HepG2 (cell line): ENCODE data around the gene EHD1. TPM values are rescaled to one million over a fixed set of nuclear protein-coding genes. Genes with fewer than 3 reads are reported as not detected.

Experiments
- ETV5 ChIP-seq: IDR thresholded peaks from 2 replicates; pipeline ENCODE4 v1.6.1; 2018; ENCODE audit warnings: missing biosample characterization, missing genetic modification reagents, inconsistent platforms, borderline replicate concordance
- GLMP ChIP-seq: sonication (generic); formaldehyde crosslinking; IDR thresholded peaks from 2 replicates; pipeline ENCODE4 v1.9.0; 2021; ENCODE audit warnings: missing genetic modification reagents, mild to moderate bottlenecking, borderline replicate concordance
- HMGXB3 ChIP-seq: sonication (generic); formaldehyde crosslinking; IDR thresholded peaks from 2 replicates; pipeline ENCODE4 v1.4.0; 2020; ENCODE audit warnings: missing genetic modification reagents, borderline replicate concordance
- HOXD1 ChIP-seq: sonication (generic); formaldehyde crosslinking; IDR thresholded peaks from 2 replicates; pipeline ENCODE4 v1.5.0; 2020; ENCODE audit warnings: missing genetic modification reagents
- MAF1 ChIP-seq: sonication (generic); formaldehyde crosslinking; IDR thresholded peaks from 2 replicates; pipeline ENCODE4 v1.5.0; 2020; ENCODE audit warnings: missing genetic modification reagents, borderline replicate concordance
- NFYB ChIP-seq: sonication (generic); formaldehyde crosslinking; IDR thresholded peaks from 2 replicates; pipeline ENCODE4 v1.4.0; 2020; ENCODE audit warnings: missing genetic modification reagents
- RAD21 ChIP-seq: fragments of 450-650 bp; formaldehyde crosslinking; IDR thresholded peaks from 2 replicates; pipeline ENCODE4 v1.5.0; 2020; ENCODE audit warnings: mild to moderate bottlenecking
- SOX5 ChIP-seq: IDR thresholded peaks from 2 replicates; pipeline ENCODE4 v1.6.1; 2016; ENCODE audit warnings: borderline replicate concordance
- TAF1 ChIP-seq: sonication (generic); formaldehyde crosslinking; IDR thresholded peaks from 2 replicates; pipeline ENCODE4 v1.4.0; 2020; ENCODE audit warnings: missing genetic modification reagents
- TEAD2 ChIP-seq: sonication (generic); formaldehyde crosslinking; IDR thresholded peaks from 2 replicates; pipeline ENCODE4 v1.9.0; 2021; ENCODE audit warnings: missing genetic modification reagents
- UBTF ChIP-seq: sonication (generic); formaldehyde crosslinking; IDR thresholded peaks from 2 replicates; pipeline ENCODE4 v1.4.0; 2020; ENCODE audit warnings: mild to moderate bottlenecking, missing genetic modification reagents
- ZBTB3 ChIP-seq: sonication (generic); formaldehyde crosslinking; IDR thresholded peaks from 2 replicates; pipeline ENCODE4 v1.4.0; 2020; ENCODE audit warnings: low read depth, mild to moderate bottlenecking, moderate library complexity, missing genetic modification reagents, borderline replicate concordance
- ZFP1 ChIP-seq: IDR thresholded peaks from 2 replicates; pipeline ENCODE4 v1.6.1; 2016
- ZFX ChIP-seq: sonication (generic); formaldehyde crosslinking; IDR thresholded peaks from 2 replicates; pipeline ENCODE4 v1.4.0; 2020; ENCODE audit warnings: mild to moderate bottlenecking, low read depth, missing genetic modification reagents, moderate library complexity
- ZNF12 ChIP-seq: sonication (generic); formaldehyde crosslinking; IDR thresholded peaks from 2 replicates; pipeline ENCODE4 v1.5.0; 2020; ENCODE audit warnings: missing genetic modification reagents
- ZNF382 ChIP-seq: sonication (generic); formaldehyde crosslinking; IDR thresholded peaks from 2 replicates; pipeline ENCODE4 v1.5.0; 2020; ENCODE audit warnings: missing genetic modification reagents, mild to moderate bottlenecking, borderline replicate concordance
- ZNF451 ChIP-seq: sonication (generic); formaldehyde crosslinking; IDR thresholded peaks from 2 replicates; pipeline ENCODE4 v1.5.0; 2020; ENCODE audit warnings: mild to moderate bottlenecking, missing genetic modification reagents
- ZSCAN20 ChIP-seq: sonication (generic); formaldehyde crosslinking; IDR thresholded peaks from 2 replicates; pipeline ENCODE4 v1.4.0; 2020; ENCODE audit warnings: missing genetic modification reagents, mild to moderate bottlenecking, borderline replicate concordance
- polyA plus RNA-seq, 8 experiments: library from polyadenylated mRNA; depleted of rRNA in 3 of 8; stranded (reverse) in 7 of 8; unstranded in 1 of 8; fragments of >200 nt; fragmentation: Illumina TruSeq in 4 of 8; extraction: Trizol in 4 of 8; gene quantifications; 2 replicates each; pipeline versions ENCODE4 v1.2.1 to v1.2.3, GENCODE V29; 2011 to 2016; ENCODE audit warnings: low read depth in 4 of 8, missing spikeins in 1 of 8, mixed read lengths in 1 of 8; ENCODE audit not compliant: insufficient read depth in 1 of 8
- total RNA-seq, 5 experiments: library from RNA; depleted of rRNA; stranded (reverse); fragments of >200 nt; fragmentation: Illumina TruSeq; extraction: Trizol; gene quantifications; 2 replicates each; pipeline ENCODE4 v1.2.3, GENCODE V29; 2016; ENCODE audit warnings: low read depth in 1 of 5

The EHD1 gene
- total and polyA plus RNA-seq, 2 of the 13 experiments (the other 11 are each of a cell fraction or from before 2014, with no cell fraction given), result 23.6 to 26.6 TPM

GRCh38 chr11:64842851-64843685 lies 35.4 kb downstream of the EHD1 start (continued):
- TF ChIP-seq MAF1 (CRISPR knock-in tag), result no peak
- TF ChIP-seq GLMP (CRISPR knock-in tag), result no peak
- TF ChIP-seq NFYB (CRISPR knock-in tag), result no peak
- no peak for TF ChIP-seq ZNF382 (CRISPR knock-in tag)
- no peak for TF ChIP-seq ZSCAN20
- peak; percentile 60 for TF ChIP-seq ZFX (CRISPR knock-in tag)
- 0 out of 2 replicates have a peak, but pooled peaks have one; percentile 37 for TF ChIP-seq UBTF (CRISPR knock-in tag)
- no peak for TF ChIP-seq ZBTB3 (CRISPR knock-in tag)
- TF ChIP-seq ETV5, result no peak
- no peak for TF ChIP-seq ZNF12 (CRISPR knock-in tag)
- TF ChIP-seq SOX5, result peak; percentile 15; the same call in 1 of the 2 replicates
- no peak for TF ChIP-seq HOXD1
- no peak for TF ChIP-seq RAD21 (CRISPR knock-in tag)
- no peak for TF ChIP-seq HMGXB3
- TF ChIP-seq TAF1 (CRISPR knock-in tag), result no peak
- TF ChIP-seq ZNF451 (CRISPR knock-in tag), result no peak
- no peak for TF ChIP-seq ZFP1 (CRISPR knock-in tag)
- TF ChIP-seq TEAD2 (CRISPR knock-in tag), result no peak
